CD4-positive, CD25-positive, alpha-beta regulatory T cell (primary cell): ENCODE measurements around the gene PTBP3. TPM values are rescaled to one million over a fixed set of nuclear protein-coding genes. Genes with fewer than 3 reads are reported as not detected.

Experiments used
- ATAC-seq, 2 donors: fragments of 150-1000 bp; cut with Tn5 transposase; one replicate each; pipeline ENCODE4 v1.10.0; 2021; ENCODE audit warnings: low read depth in 2 of 2, moderate number of reproducible peaks in 2 of 2, moderate library complexity in 1 of 2
- DNase-seq, 3 donors: peaks; one replicate each; pipeline versions ENCODE4 v3.0.0 to v3.0.0-alpha.2; 2012 to 2022; ENCODE audit warnings: mixed read lengths in 1 of 3
- H3K27ac ChIP-seq: one replicate; pipeline ENCODE4 v1.7.0; 2013; ENCODE audit warnings: mild to moderate bottlenecking, low read length; ENCODE audit not compliant: insufficient read depth, poor library complexity, severe bottlenecking
- H3K27me3 ChIP-seq: one replicate; pipeline ENCODE4 v1.7.0; 2013; ENCODE audit warnings: low read length; ENCODE audit not compliant: control insufficient read depth, insufficient read depth
- H3K36me3 ChIP-seq: one replicate; pipeline ENCODE4 v1.7.0; 2013; ENCODE audit warnings: mild to moderate bottlenecking, low read length, moderate library complexity; ENCODE audit not compliant: control insufficient read depth, insufficient read depth
- H3K4me1 ChIP-seq: 2 replicates; pipeline ENCODE4 v1.7.0; 2013; ENCODE audit warnings: mild to moderate bottlenecking, low read length; ENCODE audit not compliant: insufficient read depth, control insufficient read depth, poor library complexity, severe bottlenecking
- H3K4me3 ChIP-seq: one replicate; pipeline ENCODE4 v1.7.0; 2013; ENCODE audit warnings: low read depth, mild to moderate bottlenecking, low read length, moderate library complexity
- H3K9me3 ChIP-seq, 2 experiments: 1 replicate in 1 of 2; 2 replicates in 1 of 2; pipeline ENCODE4 v1.7.0; 2013; ENCODE audit warnings: low read length in 2 of 2, mild to moderate bottlenecking in 1 of 2, moderate library complexity in 1 of 2; ENCODE audit not compliant: control insufficient read depth in 2 of 2
- H3K27ac Mint-ChIP-seq, 3 donors: one replicate each; pipeline ENCODE4 v1.8.0; 2020 to 2022; ENCODE audit warnings: mild to moderate bottlenecking in 3 of 3, mixed read lengths in 3 of 3, moderate library complexity in 2 of 3
- H3K27me3 Mint-ChIP-seq: one replicate; pipeline ENCODE4 v1.8.0; 2022; ENCODE audit warnings: mild to moderate bottlenecking, mixed read lengths
- H3K36me3 Mint-ChIP-seq: one replicate; pipeline ENCODE4 v1.8.0; 2020; ENCODE audit warnings: mixed read lengths
- H3K4me1 Mint-ChIP-seq, 4 donors: one replicate each; pipeline ENCODE4 v1.8.0; 2020 to 2022; ENCODE audit warnings: mixed read lengths in 4 of 4, mild to moderate bottlenecking in 1 of 4
- H3K4me3 Mint-ChIP-seq, 4 donors: one replicate each; pipeline ENCODE4 v1.8.0; 2020 to 2022; ENCODE audit warnings: mild to moderate bottlenecking in 4 of 4, mixed read lengths in 4 of 4, moderate library complexity in 3 of 4
- H3K9me3 Mint-ChIP-seq, 7 donors: one replicate each; pipeline ENCODE4 v1.8.0; 2020 to 2022; ENCODE audit warnings: mixed read lengths in 7 of 7, mild to moderate bottlenecking in 3 of 7, moderate library complexity in 2 of 7
- polyA plus RNA-seq, 4 donors: library from polyadenylated mRNA; unstranded; fragments of 300-500 nt; fragmentation: Illumina TruSeq; gene quantifications; one replicate each; pipeline ENCODE4 v1.2.3, GENCODE V29; 2021
- total RNA-seq: library from RNA; stranded (reverse); gene quantifications from one replicate; pipeline ENCODE4 v1.2.3, GENCODE V29; 2022

Gene PTBP3
- total and polyA plus RNA-seq, 5 donors from 2014 or later: 49.5 to 144 (median 53.3) TPM

DNA sequence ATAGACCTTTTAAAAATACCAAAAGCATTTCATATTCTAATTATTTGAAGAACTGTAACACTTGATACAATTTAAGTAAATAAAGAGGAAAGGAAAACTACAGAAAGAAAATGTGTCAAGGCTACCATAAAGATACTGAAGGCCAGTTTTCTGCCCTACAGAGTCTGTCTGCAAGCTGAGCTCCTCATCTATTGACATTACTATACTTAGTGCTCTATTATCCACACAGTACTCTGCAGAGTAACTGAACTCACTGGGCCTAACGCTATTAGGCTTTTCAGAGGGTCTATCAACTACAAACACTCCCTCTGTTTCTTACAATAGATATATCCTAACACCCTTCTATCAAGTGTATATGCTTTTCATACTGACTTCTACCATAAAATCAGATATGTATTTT lies 101.2 kb downstream of the PTBP3 start:
- Mint-ChIP-seq H3K4me1 (peaks cover 0 to 16% (median 5%) of the 10 kb centered on the region in 4 donors), H3K27ac (no peak overlapping the region)
- no peak for ATAC-seq

GRCh38 chr9:112226091-112226490 lies 107.3 kb downstream of the PTBP3 start:
- Histone ChIP-seq H3K9me3 (no peaks in the 10 kb centered on the region), H3K4me1 (no peaks in the 10 kb centered on the region), H3K27ac (no peak overlapping the region), H3K27me3 (no peaks in the 10 kb centered on the region), H3K36me3 (peaks cover 76% of the 10 kb centered on the region), H3K4me3 (no peak overlapping the region)
- Mint-ChIP-seq H3K27ac (no peak overlapping the region), H3K36me3 (peaks cover 51% of the 10 kb centered on the region), H3K4me1 (peaks cover 0 to 17% (median 8%) of the 10 kb centered on the region in 4 donors), H3K4me3 (no peak overlapping the region), H3K9me3 (peaks cover 0 to 2% (median 0%) of the 10 kb centered on the region in 7 donors), H3K27me3 (no peaks in the 10 kb centered on the region)
- DNase-seq (no peak), ATAC-seq (no peak)

More for the DNA sequence above, 101.2 kb downstream of the PTBP3 start:
- Histone ChIP-seq H3K9me3 (no peaks in the 10 kb centered on the region), H3K36me3 (peaks cover 34% of the 10 kb centered on the region), H3K27ac (no peak overlapping the region), H3K4me3 (no peak overlapping the region), H3K4me1 (no peaks in the 10 kb centered on the region), H3K27me3 (no peaks in the 10 kb centered on the region)
- DNase-seq: no peak
- H3K4me3 Mint-ChIP-seq: no peak overlapping the region
- peaks cover 0 to 2% (median 0%) of the 10 kb centered on the region in 7 donors for H3K9me3 Mint-ChIP-seq
- H3K36me3 Mint-ChIP-seq: peaks cover 23% of the 10 kb centered on the region
- H3K27me3 Mint-ChIP-seq: no peaks in the 10 kb centered on the region

GRCh38 chr9:112224401-112225289 lies 108.8 kb downstream of the PTBP3 start:
- no peak for DNase-seq
- Mint-ChIP-seq H3K27me3 (no peaks in the 10 kb centered on the region), H3K9me3 (no peaks in the 10 kb centered on the region), H3K36me3 (peaks cover 48% of the 10 kb centered on the region), H3K4me1 (peaks cover 4 to 19% (median 10%) of the 10 kb centered on the region in 4 donors), H3K27ac (peak overlapping the region in 1 of 3 donors; percentile 10), H3K4me3 (no peak overlapping the region)
- no peak overlapping the region for H3K27ac ChIP-seq
- H3K4me3 ChIP-seq: no peak overlapping the region
- H3K9me3 ChIP-seq: no peaks in the 10 kb centered on the region
- no peaks in the 10 kb centered on the region for H3K27me3 ChIP-seq
- ATAC-seq: no peak
- H3K36me3 ChIP-seq: peaks cover 79% of the 10 kb centered on the region
- peaks cover 2% of the 10 kb centered on the region for H3K4me1 ChIP-seq

GRCh38 chr9:112218908-112219307 lies 114.5 kb downstream of the PTBP3 start:
- Histone ChIP-seq H3K36me3 (peaks cover 46% of the 10 kb centered on the region), H3K27me3 (no peaks in the 10 kb centered on the region)
- ATAC-seq: no peak

DNA sequence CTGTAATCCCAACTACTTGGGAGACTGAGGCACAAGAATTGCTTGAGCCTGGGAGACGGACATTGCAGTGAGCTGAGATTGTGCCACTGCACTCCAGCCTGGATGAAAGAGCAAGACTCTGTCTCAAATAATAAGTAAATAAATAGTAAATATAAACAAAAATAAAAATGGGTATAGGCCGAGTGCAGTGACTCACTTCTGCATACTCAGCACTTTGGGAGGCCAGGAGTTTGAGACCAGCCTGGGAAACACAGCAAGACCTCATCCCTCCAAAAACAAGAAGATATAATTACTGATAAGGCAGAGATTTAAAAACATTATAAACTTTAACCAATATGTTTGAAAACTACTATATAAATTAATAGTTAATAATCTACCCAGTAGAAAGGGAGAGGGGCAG lies 120.5 kb downstream of the PTBP3 start:
- Mint-ChIP-seq H3K9me3 (peaks cover 0 to 18% (median 5%) of the 10 kb centered on the region in 7 donors), H3K4me1 (peaks cover 0 to 15% (median 6%) of the 10 kb centered on the region in 4 donors), H3K27ac (no peak overlapping the region), H3K27me3 (no peaks in the 10 kb centered on the region), H3K36me3 (peaks cover 62% of the 10 kb centered on the region), H3K4me3 (no peak overlapping the region)
- H3K9me3 ChIP-seq: peaks cover 4 to 9% of the 10 kb centered on the region in 2 experiments
- no peak for ATAC-seq
- no peak overlapping the region for H3K27ac ChIP-seq
- peaks cover 45% of the 10 kb centered on the region for H3K36me3 ChIP-seq
- no peak for DNase-seq
- H3K4me1 ChIP-seq: no peaks in the 10 kb centered on the region
- H3K27me3 ChIP-seq: no peaks in the 10 kb centered on the region
- H3K4me3 ChIP-seq: no peak overlapping the region

More at GRCh38 chr9:112218908-112219307, 114.5 kb downstream of the PTBP3 start:
- peak overlapping the region in 1 of 3 donors; percentile 20 for H3K27ac Mint-ChIP-seq
- H3K4me3 ChIP-seq: peak overlapping the region; percentile 37
- H3K27me3 Mint-ChIP-seq: no peaks in the 10 kb centered on the region
- no peaks in the 10 kb centered on the region for H3K9me3 ChIP-seq
- peaks cover 13 to 25% (median 24%) of the 10 kb centered on the region in 4 donors for H3K4me1 Mint-ChIP-seq
- peak overlapping the region in 3 of 4 donors; percentile 18 to 57 (median 21) for H3K4me3 Mint-ChIP-seq
- H3K4me1 ChIP-seq: peaks cover 14% of the 10 kb centered on the region
- peak in 1 of 3 donors; percentile 59 for DNase-seq
- H3K27ac ChIP-seq: no peak overlapping the region
- peaks cover 53% of the 10 kb centered on the region for H3K36me3 Mint-ChIP-seq
- H3K9me3 Mint-ChIP-seq: no peaks in the 10 kb centered on the region

DNA sequence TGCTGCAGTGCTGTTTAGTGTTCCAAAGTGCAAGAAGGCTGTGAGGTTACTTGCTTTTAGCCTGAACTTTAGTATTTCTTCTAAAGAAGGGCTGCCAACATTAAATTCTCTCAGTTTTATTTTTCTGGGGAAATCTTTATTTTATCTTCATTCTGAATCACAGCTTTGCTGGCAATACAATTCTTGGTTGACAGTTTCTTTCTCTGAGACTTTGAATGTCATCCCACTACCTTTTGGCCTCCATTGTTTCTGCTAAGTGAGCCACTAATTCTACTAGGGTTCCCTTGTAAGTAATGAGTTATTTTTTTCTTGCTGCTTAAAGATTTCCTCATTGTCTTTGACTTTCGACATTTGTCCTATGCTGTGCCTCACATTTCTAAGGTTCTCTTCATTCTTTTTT lies 126.0 kb downstream of the PTBP3 start:
- Mint-ChIP-seq H3K27me3 (no peaks in the 10 kb centered on the region), H3K9me3 (peaks cover 3 to 37% (median 5%) of the 10 kb centered on the region in 7 donors), H3K4me1 (peaks cover 0 to 9% (median 3%) of the 10 kb centered on the region in 4 donors), H3K27ac (no peak overlapping the region), H3K36me3 (peaks cover 50% of the 10 kb centered on the region), H3K4me3 (no peak overlapping the region)
- no peak for DNase-seq
- H3K27me3 ChIP-seq: no peaks in the 10 kb centered on the region
- no peak for ATAC-seq
- H3K4me3 ChIP-seq: no peak overlapping the region
- H3K9me3 ChIP-seq: peaks cover 13 to 19% of the 10 kb centered on the region in 2 experiments
- no peak overlapping the region for H3K27ac ChIP-seq
- peaks cover 42% of the 10 kb centered on the region for H3K36me3 ChIP-seq
- H3K4me1 ChIP-seq: no peaks in the 10 kb centered on the region

DNA sequence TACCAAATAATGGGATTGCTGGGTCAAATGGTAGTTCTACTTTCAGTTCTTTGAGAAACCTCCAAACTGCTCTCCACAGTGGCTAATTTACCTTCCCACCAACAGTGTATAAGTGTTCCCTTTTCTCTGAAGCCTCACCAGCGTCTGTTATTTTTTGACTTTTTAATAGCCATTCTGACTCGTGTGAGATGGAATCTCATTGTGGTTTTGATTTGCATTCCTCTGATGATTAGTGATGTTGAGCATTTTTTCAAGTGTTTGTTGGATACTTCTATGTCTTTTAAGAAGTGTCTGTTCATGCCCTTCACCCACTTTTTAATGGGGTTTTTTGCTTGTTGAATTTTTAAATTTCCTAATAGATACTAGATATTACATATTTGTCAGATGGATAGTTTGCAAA lies 129.9 kb downstream of the PTBP3 start:
- H3K27ac ChIP-seq: no peak overlapping the region
- H3K27ac Mint-ChIP-seq: no peak overlapping the region
- H3K36me3 Mint-ChIP-seq: peaks cover 23% of the 10 kb centered on the region
- peaks cover 0 to 27% (median 7%) of the 10 kb centered on the region in 7 donors for H3K9me3 Mint-ChIP-seq
- no peak overlapping the region for H3K4me3 Mint-ChIP-seq
- peaks cover 0 to 10% (median under 1%) of the 10 kb centered on the region in 4 donors for H3K4me1 Mint-ChIP-seq
- no peaks in the 10 kb centered on the region for H3K27me3 ChIP-seq
- H3K27me3 Mint-ChIP-seq: no peaks in the 10 kb centered on the region
- DNase-seq: no peak
- H3K4me3 ChIP-seq: no peak overlapping the region
- ATAC-seq: no peak
- no peaks in the 10 kb centered on the region for H3K4me1 ChIP-seq
- peaks cover 13 to 16% of the 10 kb centered on the region in 2 experiments for H3K9me3 ChIP-seq
- peaks cover 16% of the 10 kb centered on the region for H3K36me3 ChIP-seq
